Tibial nerve (tissue), 4 donors: ENCODE measurements around the gene MBP.

Experiments used
- EP300 ChIP-seq, 2 donors: sonication (generic); formaldehyde crosslinking; IDR thresholded peaks; one replicate each; pipeline ENCODE4 v1.6.1; 2017; ENCODE audit warnings: antibody characterized with exemption in 2 of 2, mild to moderate bottlenecking in 1 of 2
- TF ChIP-seq, protein P1 (sequence below), 5 experiments: fragments of 200-600 bp in 3 of 5; fragments of 450-650 bp in 2 of 5; sonication (generic) in 3 of 5; IDR thresholded peaks; one replicate each; pipeline ENCODE4 v1.5.1; 2016 to 2019; ENCODE audit warnings: antibody characterized with exemption in 5 of 5, mild to moderate bottlenecking in 3 of 5, moderate library complexity in 2 of 5

DNA sequence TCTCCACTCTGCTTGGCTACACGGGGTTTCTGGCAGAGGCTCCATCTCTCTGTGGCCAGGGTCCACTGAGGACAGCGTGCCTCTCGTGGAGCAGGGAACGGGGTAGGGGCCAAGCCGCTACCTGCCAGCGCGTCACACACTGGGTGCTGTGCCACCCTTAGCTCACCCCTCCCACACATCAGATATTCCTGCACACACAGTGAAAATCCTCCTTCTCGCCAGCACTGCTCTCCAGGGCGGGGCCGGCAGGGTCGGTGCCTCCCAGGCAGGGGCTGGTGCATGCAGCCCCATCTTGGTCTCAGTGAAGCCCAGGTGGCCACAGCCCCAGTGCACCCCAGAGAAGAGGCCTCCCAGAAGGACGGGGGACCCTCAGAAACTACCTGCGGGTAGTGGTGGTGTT lies 124.6 kb downstream of the MBP start:
- TF ChIP-seq, protein P1, sequence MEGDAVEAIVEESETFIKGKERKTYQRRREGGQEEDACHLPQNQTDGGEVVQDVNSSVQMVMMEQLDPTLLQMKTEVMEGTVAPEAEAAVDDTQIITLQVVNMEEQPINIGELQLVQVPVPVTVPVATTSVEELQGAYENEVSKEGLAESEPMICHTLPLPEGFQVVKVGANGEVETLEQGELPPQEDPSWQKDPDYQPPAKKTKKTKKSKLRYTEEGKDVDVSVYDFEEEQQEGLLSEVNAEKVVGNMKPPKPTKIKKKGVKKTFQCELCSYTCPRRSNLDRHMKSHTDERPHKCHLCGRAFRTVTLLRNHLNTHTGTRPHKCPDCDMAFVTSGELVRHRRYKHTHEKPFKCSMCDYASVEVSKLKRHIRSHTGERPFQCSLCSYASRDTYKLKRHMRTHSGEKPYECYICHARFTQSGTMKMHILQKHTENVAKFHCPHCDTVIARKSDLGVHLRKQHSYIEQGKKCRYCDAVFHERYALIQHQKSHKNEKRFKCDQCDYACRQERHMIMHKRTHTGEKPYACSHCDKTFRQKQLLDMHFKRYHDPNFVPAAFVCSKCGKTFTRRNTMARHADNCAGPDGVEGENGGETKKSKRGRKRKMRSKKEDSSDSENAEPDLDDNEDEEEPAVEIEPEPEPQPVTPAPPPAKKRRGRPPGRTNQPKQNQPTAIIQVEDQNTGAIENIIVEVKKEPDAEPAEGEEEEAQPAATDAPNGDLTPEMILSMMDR (IDR thresholded peaks at IDR 0.05): no peak
- TF ChIP-seq EP300 (IDR thresholded peaks at IDR 0.05): no peak
